ENCODE results near the gene TMEM63C. TPM values are rescaled to one million over a fixed set of nuclear protein-coding genes. Genes with fewer than 3 reads are reported as not detected.
"Not testable (repeated sequence)": the region's sequence is repeated elsewhere in the genome, so short reads cannot be mapped to it uniquely, and the experiment has no call there.

Gene TMEM63C
- total RNA-seq, 4 donors from 2014 or later = 12.3 to 32.8 (median 19.9) TPM

DNA sequence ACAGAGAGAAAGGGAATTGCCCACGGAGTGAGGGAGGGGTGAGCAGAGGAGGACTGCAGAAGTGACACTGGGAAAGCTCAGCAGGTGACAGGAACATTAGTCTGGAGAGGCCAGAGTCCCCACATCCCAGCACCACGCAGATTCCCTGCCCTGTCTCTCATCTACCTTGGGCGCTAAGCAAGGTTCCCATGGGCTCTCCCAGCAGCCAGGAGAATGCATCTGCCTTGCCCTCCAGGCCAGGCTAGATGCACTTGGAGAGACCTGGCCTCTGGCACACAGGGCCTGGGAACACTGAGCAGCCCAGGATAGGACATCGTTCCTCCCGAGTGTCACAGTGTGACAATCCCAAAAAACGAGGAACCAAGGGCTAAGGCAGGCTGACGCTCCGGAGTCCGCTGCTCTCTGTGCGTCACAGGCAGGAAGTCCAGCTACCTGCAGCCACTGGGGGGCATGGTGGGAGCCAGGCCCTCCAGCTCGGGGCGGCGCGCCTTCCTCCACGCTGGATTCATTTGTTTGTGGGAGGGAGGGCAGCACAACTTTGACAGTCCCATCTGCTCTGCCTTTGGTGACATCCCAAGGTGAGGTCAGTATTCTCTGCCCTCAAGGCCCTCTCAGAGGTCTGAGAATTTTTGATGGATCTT, 94.8 kb downstream of the TMEM63C start:
- no peak overlapping the region for H3K27ac ChIP-seq
- peaks cover 15% of the 10 kb centered on the region for H3K27me3 ChIP-seq
- no peak for DNase-seq (ENCODE audit: low spot score in 2 of 2)
- peaks cover 44% of the 10 kb centered on the region for H3K36me3 ChIP-seq
- no peaks in the 10 kb centered on the region for H3K9me3 ChIP-seq
- TF ChIP-seq EP300 (IDR thresholded peaks at IDR 0.05) (no peak), POLR2AphosphoS5 (IDR thresholded peaks at IDR 0.05) (no peak), POLR2A (IDR thresholded peaks at IDR 0.05) (no peak)
- TF ChIP-seq, protein P1, sequence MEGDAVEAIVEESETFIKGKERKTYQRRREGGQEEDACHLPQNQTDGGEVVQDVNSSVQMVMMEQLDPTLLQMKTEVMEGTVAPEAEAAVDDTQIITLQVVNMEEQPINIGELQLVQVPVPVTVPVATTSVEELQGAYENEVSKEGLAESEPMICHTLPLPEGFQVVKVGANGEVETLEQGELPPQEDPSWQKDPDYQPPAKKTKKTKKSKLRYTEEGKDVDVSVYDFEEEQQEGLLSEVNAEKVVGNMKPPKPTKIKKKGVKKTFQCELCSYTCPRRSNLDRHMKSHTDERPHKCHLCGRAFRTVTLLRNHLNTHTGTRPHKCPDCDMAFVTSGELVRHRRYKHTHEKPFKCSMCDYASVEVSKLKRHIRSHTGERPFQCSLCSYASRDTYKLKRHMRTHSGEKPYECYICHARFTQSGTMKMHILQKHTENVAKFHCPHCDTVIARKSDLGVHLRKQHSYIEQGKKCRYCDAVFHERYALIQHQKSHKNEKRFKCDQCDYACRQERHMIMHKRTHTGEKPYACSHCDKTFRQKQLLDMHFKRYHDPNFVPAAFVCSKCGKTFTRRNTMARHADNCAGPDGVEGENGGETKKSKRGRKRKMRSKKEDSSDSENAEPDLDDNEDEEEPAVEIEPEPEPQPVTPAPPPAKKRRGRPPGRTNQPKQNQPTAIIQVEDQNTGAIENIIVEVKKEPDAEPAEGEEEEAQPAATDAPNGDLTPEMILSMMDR (IDR thresholded peaks at IDR 0.05) = no peak
- H3K4me1 ChIP-seq = peaks cover under 1% of the 10 kb centered on the region
- no peak overlapping the region for H3K4me3 ChIP-seq
- WGBS = 90% methylated on average over 15 of the region's 15 CpGs

DNA sequence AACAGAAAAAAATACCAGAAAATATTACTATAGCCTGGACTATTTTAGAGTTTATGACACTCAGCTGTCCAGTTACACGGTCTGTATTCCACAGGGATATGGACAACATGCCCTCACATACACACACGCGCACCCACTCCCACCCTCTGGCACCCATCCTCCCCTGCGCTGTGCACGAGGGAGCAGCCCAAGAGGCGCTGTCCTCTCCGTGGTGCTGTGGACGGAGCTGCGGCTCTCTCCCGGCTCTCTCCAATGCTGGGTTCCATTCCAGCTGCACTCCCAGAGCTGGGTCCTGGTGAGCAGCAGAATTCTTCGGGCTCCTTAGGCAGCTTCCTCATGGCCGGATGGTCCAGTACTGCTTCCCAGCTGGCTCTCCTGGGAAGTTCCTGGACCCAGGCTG, 95.4 kb downstream of the TMEM63C start:
- Histone ChIP-seq H3K4me3 (no peak overlapping the region), H3K36me3 (peaks cover 49% of the 10 kb centered on the region), H3K4me1 (no peaks in the 10 kb centered on the region), H3K27ac (no peak overlapping the region), H3K27me3 (peaks cover 10% of the 10 kb centered on the region), H3K9me3 (no peaks in the 10 kb centered on the region)
- TF ChIP-seq EP300 (IDR thresholded peaks at IDR 0.05) = no peak
- TF ChIP-seq, protein P1 (IDR thresholded peaks at IDR 0.05) = no peak
- TF ChIP-seq POLR2A (IDR thresholded peaks at IDR 0.05) = no peak
- TF ChIP-seq POLR2AphosphoS5 (IDR thresholded peaks at IDR 0.05) = no peak
- 82% methylated on average over 12 of the region's 12 CpGs for WGBS
- DNase-seq (ENCODE audit: low spot score in 2 of 2) = no peak

DNA sequence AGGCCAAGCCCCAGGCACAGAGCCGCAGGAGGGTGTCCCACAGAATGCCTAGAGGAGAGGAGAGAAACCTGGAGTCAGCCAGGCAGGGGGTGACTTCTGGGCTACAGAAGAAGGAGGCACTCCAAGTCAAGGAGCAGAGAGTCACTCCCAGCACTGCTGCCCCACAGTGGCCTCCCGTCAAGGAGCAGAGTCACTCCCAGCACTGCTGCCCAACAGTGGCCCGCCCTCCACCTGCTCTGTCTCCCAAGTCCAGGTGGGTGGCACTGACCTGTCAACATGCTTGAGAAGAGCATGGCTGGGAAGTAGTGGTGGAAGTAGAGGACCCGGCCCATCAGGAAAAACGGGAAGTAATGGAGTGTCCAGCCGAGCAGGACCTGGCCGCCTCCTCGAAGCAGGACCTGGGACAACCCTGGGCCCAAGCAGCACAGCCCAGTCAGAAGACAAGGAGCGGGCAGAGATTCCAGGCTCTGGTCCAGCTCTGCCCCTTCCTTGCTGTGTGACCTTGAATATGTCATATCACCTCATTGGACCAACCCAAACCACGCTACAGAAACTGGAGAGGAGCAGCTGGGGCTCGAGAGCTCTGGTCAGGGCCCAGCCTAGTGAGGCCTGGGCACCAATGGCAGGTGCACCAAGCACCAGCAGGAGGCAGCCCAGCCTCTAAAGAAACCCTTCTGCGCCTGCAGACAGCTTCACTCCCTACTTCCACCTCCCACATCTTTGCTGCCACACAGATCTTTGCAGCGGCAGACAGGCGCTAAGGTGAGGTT, 97.0 kb downstream of the TMEM63C start:
- H3K27ac ChIP-seq = no peak overlapping the region
- no peak for DNase-seq (ENCODE audit: low spot score in 2 of 2)
- H3K4me3 ChIP-seq = no peak overlapping the region
- TF ChIP-seq POLR2A (IDR thresholded peaks at IDR 0.05) (no peak), POLR2AphosphoS5 (IDR thresholded peaks at IDR 0.05) (no peak), EP300 (IDR thresholded peaks at IDR 0.05) (no peak)
- TF ChIP-seq, protein P1 (IDR thresholded peaks at IDR 0.05) = no peak
- H3K4me1 ChIP-seq = no peaks in the 10 kb centered on the region
- no peaks in the 10 kb centered on the region for H3K9me3 ChIP-seq
- peaks cover 64% of the 10 kb centered on the region for H3K36me3 ChIP-seq
- WGBS = 93% methylated on average over 13 of the region's 14 CpGs
- no peaks in the 10 kb centered on the region for H3K27me3 ChIP-seq

DNA sequence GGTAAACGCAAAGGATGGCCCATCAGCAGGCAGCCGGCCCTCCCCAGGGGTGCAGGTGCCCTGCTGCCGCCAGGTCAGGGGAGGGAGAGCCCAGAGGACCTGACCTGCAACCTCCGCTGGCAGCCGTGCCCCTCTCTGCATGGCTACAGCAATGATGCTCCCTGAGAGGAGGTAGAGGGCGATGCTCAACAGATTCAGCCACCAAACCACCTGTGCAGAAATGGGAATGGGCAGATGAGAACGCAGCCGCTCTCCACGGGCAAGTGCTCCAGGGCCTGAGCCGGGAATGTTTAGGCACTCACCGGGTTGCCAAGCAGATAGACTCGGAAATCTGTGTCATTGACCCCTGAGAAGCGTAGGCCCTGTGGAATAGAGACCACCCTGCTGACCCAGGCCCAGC, 98.1 kb downstream of the TMEM63C start:
- TF ChIP-seq POLR2A (IDR thresholded peaks at IDR 0.05) (no peak), POLR2AphosphoS5 (IDR thresholded peaks at IDR 0.05) (no peak), EP300 (IDR thresholded peaks at IDR 0.05) (no peak)
- TF ChIP-seq, protein P1 (IDR thresholded peaks at IDR 0.05) = no peak
- Histone ChIP-seq H3K4me1 (no peaks in the 10 kb centered on the region), H3K36me3 (peaks cover 74% of the 10 kb centered on the region), H3K27me3 (no peaks in the 10 kb centered on the region), H3K27ac (no peak overlapping the region), H3K9me3 (no peaks in the 10 kb centered on the region), H3K4me3 (no peak overlapping the region)
- 89% methylated on average over 10 of the region's 13 CpGs for WGBS
- DNase-seq (ENCODE audit: low spot score in 2 of 2) = no peak

DNA sequence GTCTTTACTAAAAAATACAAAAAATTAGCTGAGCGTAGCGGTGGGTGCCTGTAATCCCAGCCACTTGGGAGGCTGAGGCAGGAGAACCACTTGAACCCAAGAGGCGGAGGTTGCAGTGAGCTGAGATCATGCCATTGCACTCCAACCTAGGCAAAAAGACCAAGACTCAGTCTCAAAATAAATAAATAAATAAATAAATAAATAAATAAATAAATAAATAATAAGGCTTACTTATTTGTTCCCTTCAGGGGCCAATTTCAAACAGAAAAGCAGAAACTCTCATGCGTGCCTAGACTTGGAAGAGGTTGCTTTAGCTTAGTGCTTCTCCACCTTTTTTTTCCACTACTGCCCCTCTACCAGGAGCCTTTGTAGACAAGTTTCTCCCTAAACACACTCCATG, 99.3 kb downstream of the TMEM63C start:
- not testable (repeated sequence) for H3K4me1 ChIP-seq; H3K4me3 ChIP-seq; H3K27ac ChIP-seq; DNase-seq (ENCODE audit: low spot score in 2 of 2); H3K27me3 ChIP-seq; H3K9me3 ChIP-seq
- peaks cover 86% of the 10 kb centered on the region for H3K36me3 ChIP-seq
- 95% methylated on average over 4 of the region's 4 CpGs for whole genome bisulfite sequencing
